ENCODE measurements around the gene P3H3.

GRCh38 chr12:6837370-6838060, 9.3 kb downstream of the P3H3 start:
- TF ChIP-seq CTCF (IDR thresholded peaks at IDR 0.05) (no peak), POLR2AphosphoS5 (IDR thresholded peaks at IDR 0.05) (no peak)
